Measurements from ENCODE around the gene RSBN1L.
"Not testable (repeated sequence)": the region's sequence is repeated elsewhere in the genome, so short reads cannot be mapped to it uniquely, and the experiment has no call there.

Gene RSBN1L

DNA sequence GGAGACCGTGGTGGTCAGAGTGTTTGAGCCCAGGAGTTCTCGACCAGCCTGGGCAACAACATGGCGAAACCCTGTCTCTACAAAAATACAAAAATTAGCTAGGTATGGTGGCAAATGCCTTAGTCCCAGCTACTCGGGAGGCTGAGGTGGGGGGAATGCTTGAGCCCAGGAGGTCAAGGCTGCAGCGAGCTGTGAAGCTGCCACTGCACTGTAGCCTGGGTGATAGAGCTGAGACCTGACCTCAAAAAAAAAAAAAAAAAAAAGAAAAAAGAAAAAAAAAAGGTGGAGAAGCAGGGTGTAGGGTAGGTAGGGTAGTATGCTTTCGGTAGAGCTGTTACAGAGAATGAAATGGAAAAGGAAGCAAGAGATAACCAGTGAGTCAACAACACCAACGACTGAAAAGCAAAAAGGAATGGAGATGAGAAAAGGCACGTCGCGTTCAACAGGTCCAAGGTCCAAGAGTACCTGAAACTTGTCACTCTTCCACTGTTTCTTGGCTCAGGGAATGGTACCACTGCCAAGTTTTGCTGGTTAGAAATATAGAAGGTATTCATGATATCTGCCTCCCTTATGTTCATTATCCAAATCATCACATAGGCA, 4.3 kb upstream of the RSBN1L start:
- no peaks in the 10 kb centered on the region for H3K9me3 ChIP-seq (ENCODE audit: insufficient read depth, low read depth, low read length)
- no peak overlapping the region for H3K9ac ChIP-seq (ENCODE audit: low read depth, low read length)
- H3K36me3 ChIP-seq (ENCODE audit: insufficient read depth, low read depth, low read length) = peaks cover 10% of the 10 kb centered on the region; the same call in 1 of the 2 replicates
- no peak overlapping the region for H3K27ac ChIP-seq (ENCODE audit: low read length)
- peaks cover 2% of the 10 kb centered on the region; the same call in 1 of the 2 replicates for H3K4me1 ChIP-seq (ENCODE audit: insufficient read depth, low read length)
- no peak overlapping the region for H3K4me3 ChIP-seq (ENCODE audit: low read length)
- no peaks in the 10 kb centered on the region for H3K27me3 ChIP-seq (ENCODE audit: insufficient read depth, low read length)

DNA sequence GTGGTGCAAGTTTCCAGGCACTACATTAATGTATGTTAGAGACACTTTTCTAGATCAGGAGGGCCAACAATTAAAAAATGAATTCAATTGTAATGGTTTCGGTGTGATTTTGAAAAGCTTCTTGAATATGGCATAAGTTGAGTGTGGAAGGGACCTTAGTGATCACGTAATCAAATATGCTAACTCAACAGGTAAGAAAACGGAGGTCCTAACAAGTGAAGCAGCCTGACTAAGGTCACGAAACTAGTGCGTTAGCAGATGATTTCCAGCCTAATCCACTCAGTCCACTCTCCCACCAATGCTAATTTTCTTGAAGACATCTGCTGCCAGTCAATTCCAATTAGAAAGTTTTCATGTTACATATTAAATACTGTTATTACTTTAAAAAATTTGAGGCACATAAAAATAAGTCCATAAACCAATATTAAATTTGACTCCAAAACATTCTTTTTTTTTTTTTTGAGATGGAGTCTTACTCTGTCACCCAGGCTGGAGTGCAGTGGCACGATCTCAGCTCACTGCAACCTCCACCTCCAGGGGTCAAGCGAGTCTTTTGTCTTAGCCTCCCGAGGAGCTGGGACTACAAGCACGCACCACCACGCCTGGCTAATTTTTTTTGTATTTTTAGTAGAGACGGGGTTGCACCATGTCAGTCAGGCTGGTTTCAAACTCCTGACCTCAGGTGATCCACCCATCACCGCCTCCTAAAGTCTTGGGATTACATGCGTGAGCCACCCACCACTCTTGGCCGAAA, 2.3 kb upstream of the RSBN1L start:
- Histone ChIP-seq H3K27me3 (ENCODE audit: insufficient read depth, low read length) (no peaks in the 10 kb centered on the region), H3K4me1 (ENCODE audit: insufficient read depth, low read length) (peaks cover 10% of the 10 kb centered on the region; the same call in 1 of the 2 replicates), H3K9me3 (ENCODE audit: insufficient read depth, low read depth, low read length) (no peaks in the 10 kb centered on the region), H3K9ac (ENCODE audit: low read depth, low read length) (no peak overlapping the region), H3K27ac (ENCODE audit: low read length) (no peak overlapping the region), H3K36me3 (ENCODE audit: insufficient read depth, low read depth, low read length) (peaks cover 10% of the 10 kb centered on the region; the same call in 1 of the 2 replicates), H3K4me3 (ENCODE audit: low read length) (peak overlapping the region; percentile 29)

DNA sequence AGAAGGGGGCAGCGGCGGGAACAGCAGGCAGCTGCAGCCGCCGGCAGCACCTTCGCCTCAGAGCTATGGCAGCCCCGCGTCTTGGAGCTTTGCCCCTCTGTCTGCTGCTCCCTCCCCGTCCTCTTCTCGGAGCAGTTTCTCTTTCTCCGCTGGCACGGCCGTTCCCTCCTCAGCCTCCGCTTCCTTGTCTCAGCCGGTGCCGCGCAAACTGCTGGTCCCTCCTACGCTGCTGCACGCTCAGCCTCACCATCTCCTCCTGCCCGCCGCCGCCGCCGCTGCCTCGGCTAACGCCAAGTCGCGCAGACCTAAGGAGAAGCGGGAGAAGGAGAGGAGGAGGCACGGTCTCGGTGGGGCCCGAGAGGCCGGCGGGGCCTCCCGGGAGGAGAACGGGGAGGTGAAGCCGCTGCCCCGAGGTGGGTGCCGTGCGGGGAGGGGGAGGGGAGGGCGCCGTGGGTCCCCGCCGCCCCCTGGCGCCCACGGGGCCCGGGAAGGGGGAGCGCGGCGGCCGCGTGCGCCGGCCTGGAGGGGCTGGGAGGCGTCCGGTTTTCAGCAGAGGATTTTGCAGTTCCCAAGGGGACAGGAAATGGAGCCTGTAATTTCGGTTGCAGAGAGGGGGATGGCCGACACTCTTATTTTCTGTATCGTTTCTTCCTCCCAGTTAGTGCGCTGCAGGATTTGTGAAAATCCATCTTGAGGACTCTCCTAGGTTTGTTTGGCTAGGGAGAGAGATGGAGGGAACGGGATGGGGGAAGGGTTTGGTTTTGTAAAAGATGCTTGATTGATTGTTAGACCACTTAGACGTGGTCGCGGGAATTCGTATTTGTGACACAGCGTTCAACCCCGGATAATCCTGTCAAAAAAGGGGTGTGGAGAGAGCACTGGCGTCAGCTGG, 630 bp downstream of the RSBN1L start:
- Histone ChIP-seq H3K9me3 (ENCODE audit: insufficient read depth, low read depth, low read length) (no peaks in the 10 kb centered on the region), H3K4me3 (ENCODE audit: low read length) (peak overlapping the region; percentile 80), H3K4me1 (ENCODE audit: insufficient read depth, low read length) (peaks cover 10% of the 10 kb centered on the region; the same call in 1 of the 2 replicates), H3K27ac (ENCODE audit: low read length) (peak overlapping the region; percentile 80), H3K9ac (ENCODE audit: low read depth, low read length) (peak overlapping the region; percentile 95), H3K27me3 (ENCODE audit: insufficient read depth, low read length) (no peaks in the 10 kb centered on the region), H3K36me3 (ENCODE audit: insufficient read depth, low read depth, low read length) (no peaks in the 10 kb centered on the region)

GRCh38 chr7:77697535-77697831, 1.2 kb downstream of the RSBN1L start:
- H3K27ac ChIP-seq (ENCODE audit: low read length) = no peak overlapping the region
- peaks cover 10% of the 10 kb centered on the region; the same call in 1 of the 2 replicates for H3K4me1 ChIP-seq (ENCODE audit: insufficient read depth, low read length)
- no peaks in the 10 kb centered on the region for H3K27me3 ChIP-seq (ENCODE audit: insufficient read depth, low read length)
- H3K4me3 ChIP-seq (ENCODE audit: low read length) = peak overlapping the region; percentile 80
- H3K36me3 ChIP-seq (ENCODE audit: insufficient read depth, low read depth, low read length) = no peaks in the 10 kb centered on the region
- H3K9me3 ChIP-seq (ENCODE audit: insufficient read depth, low read depth, low read length) = no peaks in the 10 kb centered on the region
- H3K9ac ChIP-seq (ENCODE audit: low read depth, low read length) = peak overlapping the region; percentile 95; the same call in 1 of the 2 replicates

- H3K27ac ChIP-seq (ENCODE audit: low read length) = no peak overlapping the region
- H3K9ac ChIP-seq (ENCODE audit: low read depth, low read length) = peak overlapping the region; percentile 95; the same call in 1 of the 2 replicates
- H3K27me3 ChIP-seq (ENCODE audit: insufficient read depth, low read length) = no peaks in the 10 kb centered on the region
- H3K4me1 ChIP-seq (ENCODE audit: insufficient read depth, low read length) = peaks cover 10% of the 10 kb centered on the region; the same call in 1 of the 2 replicates
- peak overlapping the region; percentile 80 for H3K4me3 ChIP-seq (ENCODE audit: low read length)
- H3K36me3 ChIP-seq (ENCODE audit: insufficient read depth, low read depth, low read length) = no peaks in the 10 kb centered on the region
- H3K9me3 ChIP-seq (ENCODE audit: insufficient read depth, low read depth, low read length) = no peaks in the 10 kb centered on the region
These were observed 1.9 kb downstream of the RSBN1L start for GRCh38 chr7:77698042-77698625.

GRCh38 chr7:77699056-77699455, 2.8 kb downstream of the RSBN1L start:
- no peak overlapping the region for H3K9ac ChIP-seq (ENCODE audit: low read depth, low read length)
- no peaks in the 10 kb centered on the region for H3K27me3 ChIP-seq (ENCODE audit: insufficient read depth, low read length)
- peaks cover 10% of the 10 kb centered on the region; the same call in 1 of the 2 replicates for H3K4me1 ChIP-seq (ENCODE audit: insufficient read depth, low read length)
- no peaks in the 10 kb centered on the region for H3K9me3 ChIP-seq (ENCODE audit: insufficient read depth, low read depth, low read length)
- H3K36me3 ChIP-seq (ENCODE audit: insufficient read depth, low read depth, low read length) = no peaks in the 10 kb centered on the region
- H3K27ac ChIP-seq (ENCODE audit: low read length) = no peak overlapping the region
- H3K4me3 ChIP-seq (ENCODE audit: low read length) = no peak overlapping the region; the same call in 1 of the 2 replicates

DNA sequence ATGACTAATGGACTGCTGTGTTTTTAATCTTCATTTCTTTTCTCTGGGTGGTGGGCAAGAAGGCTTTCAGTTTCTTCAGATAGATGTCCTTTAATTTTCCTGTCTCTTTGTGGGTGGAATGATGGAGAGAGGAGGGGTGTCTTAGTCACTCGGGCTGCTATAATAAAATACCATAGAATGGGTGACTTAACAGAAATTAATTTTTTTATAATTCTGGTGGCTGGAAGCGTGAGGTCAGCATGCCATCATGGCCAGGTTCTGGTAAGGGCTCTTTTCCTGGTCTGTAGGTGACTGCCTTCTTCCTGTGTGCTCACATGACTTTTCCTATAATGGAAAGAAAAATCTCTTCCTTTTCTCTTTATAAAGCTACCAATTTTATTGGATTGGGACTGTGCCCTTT, 6.3 kb downstream of the RSBN1L start:
- 0 out of 2 replicates have a peak, but pooled peaks cover 2% of the 10 kb centered on the region for H3K36me3 ChIP-seq (ENCODE audit: insufficient read depth, low read depth, low read length)

DNA sequence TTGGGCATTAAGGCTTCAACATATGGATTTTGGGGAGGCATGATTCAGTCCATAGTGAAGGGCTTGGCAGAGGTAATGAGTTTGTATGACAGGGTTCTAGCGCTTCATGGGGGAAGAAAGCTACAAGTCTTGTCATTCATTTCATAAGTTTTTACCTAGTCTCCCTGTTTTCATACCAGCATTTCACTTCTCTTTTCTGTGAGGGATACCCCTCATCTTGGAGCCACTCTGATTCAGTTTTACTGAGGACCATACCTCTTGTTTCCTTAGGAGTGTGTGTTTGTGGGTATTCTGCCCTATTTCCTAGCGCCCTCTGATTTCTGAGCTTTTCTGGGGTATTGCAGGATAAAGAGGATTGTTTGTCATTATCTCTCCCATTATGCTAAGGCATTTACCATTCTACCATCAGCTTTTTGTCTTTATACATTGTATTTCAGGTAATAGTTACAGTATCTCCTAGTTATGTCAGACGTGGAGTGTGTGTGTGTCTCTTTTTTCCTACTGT, 6.8 kb downstream of the RSBN1L start:
- no peak overlapping the region for H3K27ac ChIP-seq (ENCODE audit: low read length)
- 0 out of 2 replicates have a peak, but pooled peaks cover 3% of the 10 kb centered on the region for H3K36me3 ChIP-seq (ENCODE audit: insufficient read depth, low read depth, low read length)
- no peak overlapping the region for H3K9ac ChIP-seq (ENCODE audit: low read depth, low read length)
- H3K9me3 ChIP-seq (ENCODE audit: insufficient read depth, low read depth, low read length) = no peaks in the 10 kb centered on the region
- no peaks in the 10 kb centered on the region for H3K27me3 ChIP-seq (ENCODE audit: insufficient read depth, low read length)
- H3K4me1 ChIP-seq (ENCODE audit: insufficient read depth, low read length) = peaks cover 6% of the 10 kb centered on the region; the same call in 1 of the 2 replicates
- no peak overlapping the region for H3K4me3 ChIP-seq (ENCODE audit: low read length)

More for the DNA sequence above, 6.3 kb downstream of the RSBN1L start:
- H3K27ac ChIP-seq (ENCODE audit: low read length) = no peak overlapping the region
- no peaks in the 10 kb centered on the region for H3K9me3 ChIP-seq (ENCODE audit: insufficient read depth, low read depth, low read length)
- no peaks in the 10 kb centered on the region for H3K27me3 ChIP-seq (ENCODE audit: insufficient read depth, low read length)
- no peak overlapping the region for H3K9ac ChIP-seq (ENCODE audit: low read depth, low read length)
- H3K4me1 ChIP-seq (ENCODE audit: insufficient read depth, low read length) = peaks cover 10% of the 10 kb centered on the region; the same call in 1 of the 2 replicates
- no peak overlapping the region for H3K4me3 ChIP-seq (ENCODE audit: low read length)

DNA sequence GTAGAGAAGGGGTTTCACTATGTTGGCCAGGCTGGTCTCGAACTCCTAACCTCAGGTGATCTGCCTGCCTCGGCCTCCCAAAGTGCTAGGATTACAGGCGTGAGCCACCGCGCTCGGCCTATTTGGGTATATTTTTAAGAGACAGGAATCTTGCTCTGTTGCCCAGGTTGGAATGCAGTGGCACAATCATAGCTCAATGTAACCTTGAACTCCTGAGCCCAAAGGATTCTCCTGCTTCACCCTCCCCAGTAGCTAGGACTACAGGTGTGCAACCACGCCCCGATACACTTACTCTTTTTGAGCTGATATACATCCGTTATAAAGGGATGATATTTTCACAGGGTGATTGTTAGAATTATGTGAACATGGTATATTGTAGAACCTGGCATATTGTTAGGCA, 7.4 kb downstream of the RSBN1L start:
- H3K36me3 ChIP-seq (ENCODE audit: insufficient read depth, low read depth, low read length); H3K4me1 ChIP-seq (ENCODE audit: insufficient read depth, low read length): not testable (repeated sequence)

DNA sequence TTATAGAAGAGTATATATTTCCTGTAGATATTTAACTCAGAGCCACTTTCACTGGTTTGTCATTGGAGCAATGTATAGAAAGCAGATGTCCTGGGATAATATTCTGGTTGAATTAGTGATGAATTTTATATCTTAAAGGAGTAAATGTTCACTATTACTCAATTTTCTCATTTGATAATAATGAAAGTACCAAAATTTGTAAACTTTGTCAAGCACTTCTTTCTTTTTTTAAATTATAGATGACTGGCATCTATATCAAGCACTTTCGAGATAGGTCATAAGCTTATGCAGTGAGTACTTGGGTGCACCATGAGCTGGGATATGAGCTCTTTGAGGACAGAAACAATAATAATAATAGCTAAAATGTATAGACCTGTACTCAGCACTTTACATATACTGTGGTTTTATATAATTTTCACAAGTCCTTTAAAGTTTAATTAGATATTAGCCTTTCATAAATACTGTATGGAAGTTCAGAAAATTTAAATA, 11.3 kb downstream of the RSBN1L start:
- Histone ChIP-seq H3K27ac (ENCODE audit: low read length) (no peak overlapping the region), H3K4me1 (ENCODE audit: insufficient read depth, low read length) (no peaks in the 10 kb centered on the region), H3K4me3 (ENCODE audit: low read length) (no peak overlapping the region), H3K9me3 (ENCODE audit: insufficient read depth, low read depth, low read length) (no peaks in the 10 kb centered on the region), H3K9ac (ENCODE audit: low read depth, low read length) (no peak overlapping the region), H3K27me3 (ENCODE audit: insufficient read depth, low read length) (no peaks in the 10 kb centered on the region), H3K36me3 (ENCODE audit: insufficient read depth, low read depth, low read length) (0 out of 2 replicates have a peak, but pooled peaks cover 3% of the 10 kb centered on the region)

More for the DNA sequence above, 7.4 kb downstream of the RSBN1L start:
- H3K9ac ChIP-seq (ENCODE audit: low read depth, low read length); H3K9me3 ChIP-seq (ENCODE audit: insufficient read depth, low read depth, low read length); H3K27ac ChIP-seq (ENCODE audit: low read length); H3K4me3 ChIP-seq (ENCODE audit: low read length); H3K27me3 ChIP-seq (ENCODE audit: insufficient read depth, low read length): not testable (repeated sequence)

GRCh38 chr7:77710067-77710466, 13.8 kb downstream of the RSBN1L start:
- no peaks in the 10 kb centered on the region for H3K9me3 ChIP-seq (ENCODE audit: insufficient read depth, low read depth, low read length)
- 0 out of 2 replicates have a peak, but pooled peaks cover 3% of the 10 kb centered on the region for H3K36me3 ChIP-seq (ENCODE audit: insufficient read depth, low read depth, low read length)
- no peaks in the 10 kb centered on the region for H3K4me1 ChIP-seq (ENCODE audit: insufficient read depth, low read length)
- H3K27ac ChIP-seq (ENCODE audit: low read length) = no peak overlapping the region
- no peak overlapping the region for H3K4me3 ChIP-seq (ENCODE audit: low read length)
- H3K27me3 ChIP-seq (ENCODE audit: insufficient read depth, low read length) = no peaks in the 10 kb centered on the region
- no peak overlapping the region for H3K9ac ChIP-seq (ENCODE audit: low read depth, low read length)
